Suprapubic skin (tissue), 4 donors: Measurements from ENCODE around the gene PPP3R1. TPM values are rescaled to one million over a fixed set of nuclear protein-coding genes. Genes with fewer than 3 reads are reported as not detected.

ENCODE experiments used
- DNase-seq, 2 donors: peaks; one replicate each; pipeline ENCODE4 v3.0.0-alpha.2; 2019; ENCODE audit warnings: low spot score in 2 of 2
- H3K27ac ChIP-seq: fragments of 200-600 bp; sonication (generic); one replicate; pipeline ENCODE4 v1.5.1; 2019
- H3K27me3 ChIP-seq: fragments of 200-600 bp; sonication (generic); one replicate; pipeline ENCODE4 v1.5.1; 2019
- H3K36me3 ChIP-seq: fragments of 200-600 bp; sonication (generic); one replicate; pipeline ENCODE4 v1.5.1; 2019
- H3K4me1 ChIP-seq: fragments of 200-600 bp; sonication (generic); one replicate; pipeline ENCODE4 v1.5.1; 2019
- H3K4me3 ChIP-seq: fragments of 200-600 bp; sonication (generic); one replicate; pipeline ENCODE4 v1.5.1; 2019; ENCODE audit warnings: mild to moderate bottlenecking
- H3K9me3 ChIP-seq: fragments of 200-600 bp; sonication (generic); one replicate; pipeline ENCODE4 v1.5.1; 2019
- EP300 ChIP-seq: sonication (generic); formaldehyde crosslinking; IDR thresholded peaks from one replicate; pipeline ENCODE4 v1.6.1; 2017; ENCODE audit warnings: antibody characterized with exemption
- POLR2A ChIP-seq, 2 donors: fragments of 450-650 bp; IDR thresholded peaks; one replicate each; pipeline ENCODE4 v1.6.1; 2017; ENCODE audit warnings: antibody characterized with exemption in 2 of 2, mild to moderate bottlenecking in 2 of 2, moderate library complexity in 2 of 2
- POLR2AphosphoS5 ChIP-seq, 3 donors: sonication (generic); formaldehyde crosslinking; IDR thresholded peaks; one replicate each; pipeline ENCODE4 v1.6.1; 2017; ENCODE audit warnings: antibody characterized with exemption in 3 of 3
- WGBS: methylation state at CpG from one replicate; pipeline ENCODE4 v1.1.5; 2018; 5-methylcytosine and 5-hydroxymethylcytosine counted together
- total RNA-seq, 4 donors: library from RNA; depleted of rRNA; stranded (reverse); fragments of >200 nt; gene quantifications; one replicate each; pipeline ENCODE4 v1.1.0, GENCODE V29; 2016
- TF ChIP-seq, protein P1 (sequence below), 2 donors: fragments of 200-600 bp in 1 of 2; fragments of 450-650 bp in 1 of 2; sonication (generic) in 1 of 2; IDR thresholded peaks; one replicate each; pipeline ENCODE4 v1.5.1; 2016 to 2019; ENCODE audit warnings: antibody characterized with exemption in 2 of 2, mild to moderate bottlenecking in 1 of 2, moderate library complexity in 1 of 2

The PPP3R1 gene
- total RNA-seq, 4 donors from 2014 or later, result 31.3 to 40.0 (median 36.2) TPM

- Histone ChIP-seq H3K4me3 (no peak overlapping the region), H3K27ac (no peak overlapping the region), H3K4me1 (no peaks in the 10 kb centered on the region), H3K27me3 (no peaks in the 10 kb centered on the region), H3K36me3 (no peaks in the 10 kb centered on the region), H3K9me3 (no peaks in the 10 kb centered on the region)
- 85% methylated on average over 2 of the region's 2 CpGs for WGBS
- DNase-seq, result no peak
- TF ChIP-seq EP300 (no peak), POLR2AphosphoS5 (IDR thresholded peaks at IDR 0.05) (no peak), POLR2A (IDR thresholded peaks at IDR 0.05) (no peak)
These were observed 11.3 kb upstream of the PPP3R1 start for GRCh38 chr2:68263632-68264031.

DNA sequence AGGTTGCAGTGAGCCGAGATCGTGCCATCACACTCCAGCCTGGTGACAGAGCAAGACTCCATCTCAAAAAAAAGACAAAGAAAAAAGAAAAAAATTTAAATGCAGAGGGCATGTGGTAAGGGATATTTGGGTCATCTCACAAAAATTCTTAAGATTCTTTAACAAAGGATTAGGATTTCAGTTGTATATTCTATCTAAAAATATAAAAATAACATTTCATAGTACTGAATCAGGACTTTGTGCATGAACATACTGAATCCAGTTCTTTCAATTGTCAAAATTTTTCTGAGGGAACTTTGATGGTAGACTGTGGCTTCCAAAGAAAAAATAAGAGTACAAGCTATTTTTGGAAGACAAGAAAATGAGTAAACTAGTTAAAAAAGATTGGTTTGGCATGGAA lies 6.5 kb upstream of the PPP3R1 start:
- H3K36me3 ChIP-seq, result no peaks in the 10 kb centered on the region

GRCh38 chr2:68256093-68256450 lies 3.7 kb upstream of the PPP3R1 start:
- no peak overlapping the region for H3K4me3 ChIP-seq
- peaks cover 23% of the 10 kb centered on the region for H3K4me1 ChIP-seq
- H3K27ac ChIP-seq, result no peak overlapping the region
- H3K27me3 ChIP-seq, result no peaks in the 10 kb centered on the region
- WGBS, result 47% methylated on average over 1 of the region's 1 CpG
- H3K9me3 ChIP-seq, result no peaks in the 10 kb centered on the region
- H3K36me3 ChIP-seq, result no peaks in the 10 kb centered on the region
- no peak for TF ChIP-seq POLR2AphosphoS5 (IDR thresholded peaks at IDR 0.05)
- TF ChIP-seq, protein P1, sequence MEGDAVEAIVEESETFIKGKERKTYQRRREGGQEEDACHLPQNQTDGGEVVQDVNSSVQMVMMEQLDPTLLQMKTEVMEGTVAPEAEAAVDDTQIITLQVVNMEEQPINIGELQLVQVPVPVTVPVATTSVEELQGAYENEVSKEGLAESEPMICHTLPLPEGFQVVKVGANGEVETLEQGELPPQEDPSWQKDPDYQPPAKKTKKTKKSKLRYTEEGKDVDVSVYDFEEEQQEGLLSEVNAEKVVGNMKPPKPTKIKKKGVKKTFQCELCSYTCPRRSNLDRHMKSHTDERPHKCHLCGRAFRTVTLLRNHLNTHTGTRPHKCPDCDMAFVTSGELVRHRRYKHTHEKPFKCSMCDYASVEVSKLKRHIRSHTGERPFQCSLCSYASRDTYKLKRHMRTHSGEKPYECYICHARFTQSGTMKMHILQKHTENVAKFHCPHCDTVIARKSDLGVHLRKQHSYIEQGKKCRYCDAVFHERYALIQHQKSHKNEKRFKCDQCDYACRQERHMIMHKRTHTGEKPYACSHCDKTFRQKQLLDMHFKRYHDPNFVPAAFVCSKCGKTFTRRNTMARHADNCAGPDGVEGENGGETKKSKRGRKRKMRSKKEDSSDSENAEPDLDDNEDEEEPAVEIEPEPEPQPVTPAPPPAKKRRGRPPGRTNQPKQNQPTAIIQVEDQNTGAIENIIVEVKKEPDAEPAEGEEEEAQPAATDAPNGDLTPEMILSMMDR (IDR thresholded peaks at IDR 0.05), result no peak
- no peak for TF ChIP-seq POLR2A (IDR thresholded peaks at IDR 0.05)
- no peak for TF ChIP-seq EP300
- DNase-seq, result no peak

More for the DNA sequence above, 6.5 kb upstream of the PPP3R1 start:
- H3K4me3 ChIP-seq, result no peak overlapping the region
- DNase-seq, result no peak
- TF ChIP-seq POLR2AphosphoS5 (IDR thresholded peaks at IDR 0.05), result no peak
- TF ChIP-seq, protein P1 (IDR thresholded peaks at IDR 0.05), result no peak
- no peak for TF ChIP-seq POLR2A (IDR thresholded peaks at IDR 0.05)
- TF ChIP-seq EP300, result no peak
- H3K27me3 ChIP-seq, result no peaks in the 10 kb centered on the region
- H3K4me1 ChIP-seq, result peaks cover 18% of the 10 kb centered on the region
- H3K9me3 ChIP-seq, result no peaks in the 10 kb centered on the region
- 95% methylated on average over 2 of the region's 2 CpGs for WGBS
- H3K27ac ChIP-seq, result no peak overlapping the region

DNA sequence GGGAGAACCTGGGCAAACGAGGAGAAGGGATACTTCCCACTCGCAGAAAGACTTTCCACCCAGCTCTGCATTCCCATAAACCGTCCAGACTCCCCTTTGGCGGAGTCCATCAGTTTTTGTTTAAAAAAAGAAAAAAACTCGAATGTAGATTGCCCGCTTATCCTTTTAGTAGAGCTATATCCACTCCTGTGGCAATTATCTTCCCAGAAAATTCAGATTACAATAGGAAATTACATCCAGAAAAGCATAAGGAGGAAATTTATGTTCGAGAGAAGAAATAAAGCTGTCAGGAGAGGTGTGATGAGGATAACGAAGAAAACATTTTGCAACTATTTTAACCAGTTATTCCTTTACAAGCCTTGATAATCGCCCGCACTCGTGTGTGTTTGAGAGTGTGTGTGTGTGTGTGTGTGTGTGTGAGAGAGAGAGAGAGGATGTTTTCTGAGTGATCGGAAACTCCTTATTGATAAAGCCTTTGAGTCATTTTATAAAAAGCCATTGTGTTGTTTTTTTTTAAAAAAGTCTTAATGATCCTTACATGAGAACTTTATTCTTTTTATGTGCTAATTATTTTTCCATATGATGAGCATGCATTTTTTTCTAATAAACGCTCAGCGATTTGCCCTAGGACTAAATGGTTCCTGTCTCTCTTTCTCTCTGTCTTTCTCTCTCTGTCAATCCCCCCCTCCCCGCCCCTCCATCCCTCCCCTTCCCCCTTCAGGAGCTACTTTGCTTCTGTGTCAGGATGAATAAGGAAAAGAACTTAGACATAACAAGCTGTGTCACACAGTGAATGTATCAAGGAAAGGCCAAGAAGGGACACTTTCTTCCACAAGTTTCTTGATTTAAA lies 1.1 kb upstream of the PPP3R1 start:
- no peaks in the 10 kb centered on the region for H3K9me3 ChIP-seq
- TF ChIP-seq EP300, result no peak
- TF ChIP-seq POLR2A (IDR thresholded peaks at IDR 0.05), result no peak
- TF ChIP-seq POLR2AphosphoS5 (IDR thresholded peaks at IDR 0.05), result no peak
- TF ChIP-seq, protein P1 (IDR thresholded peaks at IDR 0.05), result no peak
- peak overlapping the region; percentile 99 for H3K27ac ChIP-seq
- under 1% methylated on average over 15 of the region's 15 CpGs for WGBS
- peak overlapping the region; percentile 82 for H3K4me3 ChIP-seq
- peaks cover 47% of the 10 kb centered on the region for H3K4me1 ChIP-seq
- no peaks in the 10 kb centered on the region for H3K36me3 ChIP-seq
- no peaks in the 10 kb centered on the region for H3K27me3 ChIP-seq
- DNase-seq, result no peak

DNA sequence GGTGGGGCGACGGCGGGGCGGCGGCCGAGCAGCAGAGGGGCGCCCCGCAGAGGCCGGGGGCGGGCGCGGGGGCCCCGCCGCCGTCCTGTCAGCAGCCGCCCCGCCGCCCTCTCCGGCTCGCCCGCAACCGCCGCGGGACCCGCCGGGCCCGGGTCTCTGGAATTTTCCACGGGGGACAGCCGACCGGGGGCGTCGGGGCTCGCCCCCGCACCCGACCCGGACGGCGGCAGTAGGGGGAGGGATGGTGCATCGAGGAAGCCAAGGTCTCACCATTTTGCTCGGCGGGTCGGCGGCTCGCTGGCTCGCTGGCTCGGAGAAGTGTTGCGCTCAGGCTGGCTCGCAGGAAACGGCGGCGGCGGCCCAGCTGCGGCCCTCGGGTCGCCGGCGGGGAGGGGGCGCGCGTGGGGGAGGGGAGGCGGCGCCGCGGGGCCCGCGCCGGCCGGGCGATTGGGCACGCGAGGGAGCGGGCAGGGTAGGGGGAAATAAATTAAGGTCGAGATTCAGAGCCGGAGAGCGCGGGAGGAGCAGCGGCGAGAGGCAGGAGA lies 405 bp downstream of the PPP3R1 start:
- H3K4me1 ChIP-seq, result peaks cover 63% of the 10 kb centered on the region

More for the DNA sequence above, 405 bp downstream of the PPP3R1 start:
- Histone ChIP-seq H3K27me3 (no peaks in the 10 kb centered on the region), H3K36me3 (no peaks in the 10 kb centered on the region), H3K9me3 (no peaks in the 10 kb centered on the region), H3K27ac (peak overlapping the region; percentile 99), H3K4me3 (peak overlapping the region; percentile 82)
- TF ChIP-seq, protein P1 (IDR thresholded peaks at IDR 0.05), result no peak
- TF ChIP-seq POLR2A (IDR thresholded peaks at IDR 0.05), result no peak
- TF ChIP-seq EP300, result no peak
- no peak for TF ChIP-seq POLR2AphosphoS5 (IDR thresholded peaks at IDR 0.05)
- 0% methylated on average over 31 of the region's 78 CpGs for WGBS
- DNase-seq, result peak; percentile 73 to 82
